Body of pancreas (tissue), 4 donors: ENCODE measurements around the gene CNTNAP2. TPM values are rescaled to one million over a fixed set of nuclear protein-coding genes. Genes with fewer than 3 reads are reported as not detected.
"Not testable (repeated sequence)": the region's sequence is repeated elsewhere in the genome, so short reads cannot be mapped to it uniquely, and the experiment has no call there.

ENCODE experiments used
- ATAC-seq: fragments of 150-250 bp; one replicate; pipeline ENCODE4 v1.9.1; 2016
- DNase-seq, 4 donors: peaks; one replicate each; pipeline ENCODE4 v3.0.0-alpha.2; 2019
- H3K27ac ChIP-seq, 4 donors: fragments of 200-600 bp; sonication (generic); 1 replicate in 3 of 4; 2 replicates in 1 of 4; pipeline versions ENCODE4 v1.5.1 to v1.6.1; 2016 to 2019; ENCODE audit warnings: mild to moderate bottlenecking in 1 of 4, mixed read lengths in 1 of 4, moderate library complexity in 1 of 4
- H3K27me3 ChIP-seq, 2 donors: fragments of 200-600 bp; sonication (generic); one replicate each; pipeline ENCODE4 v1.6.0; 2016; ENCODE audit warnings: mild to moderate bottlenecking in 1 of 2
- H3K36me3 ChIP-seq, 2 donors: fragments of 200-600 bp; sonication (generic); replicated peaks in 1 of 2; 2 replicates each; pipeline ENCODE4 v1.5.1; 2016; ENCODE audit warnings: low read depth in 2 of 2; ENCODE audit not compliant: insufficient read depth in 1 of 2
- H3K4me1 ChIP-seq: fragments of 200-600 bp; sonication (generic); one replicate; pipeline ENCODE4 v1.6.0; 2016
- H3K4me3 ChIP-seq, 2 donors: fragments of 200-600 bp; sonication (generic); 1 replicate in 1 of 2; 2 replicates in 1 of 2; pipeline ENCODE4 v1.5.1; 2016 to 2019
- H3K9me3 ChIP-seq, 3 donors: fragments of 200-600 bp; sonication (generic); 1 replicate in 2 of 3; 2 replicates in 1 of 3; pipeline ENCODE4 v1.5.1; 2016
- POLR2A ChIP-seq, 3 donors: fragments of 450-650 bp; IDR thresholded peaks; one replicate each; pipeline ENCODE4 v1.6.1; 2016; ENCODE audit warnings: antibody characterized with exemption in 3 of 3, mild to moderate bottlenecking in 2 of 3
- WGBS, 2 donors: methylation state at CpG; one replicate each; pipeline ENCODE4 v1.1.5; 2017; 5-methylcytosine and 5-hydroxymethylcytosine counted together
- intact Hi-C: fragments of 100-400 bp; cut with DNase I; formaldehyde crosslinking; loops from one replicate; pipeline ENCODE4 v1.15.1; 2023
- total RNA-seq, 2 donors: library from RNA; depleted of rRNA; stranded (reverse); fragments of >200 nt; gene quantifications; one replicate each; pipeline ENCODE4 v1.1.0, GENCODE V29; 2016
- TF ChIP-seq, protein P1 (sequence below), 7 experiments: fragments of 450-650 bp in 4 of 7; fragments of 200-600 bp in 3 of 7; sonication (generic) in 3 of 7; IDR thresholded peaks; one replicate each; pipeline ENCODE4 v1.5.1; 2016 to 2019; ENCODE audit warnings: antibody characterized with exemption in 7 of 7

CNTNAP2 gene
- total RNA-seq, 2 donors from 2014 or later: 1.0 TPM; not detected in 1

DNA sequence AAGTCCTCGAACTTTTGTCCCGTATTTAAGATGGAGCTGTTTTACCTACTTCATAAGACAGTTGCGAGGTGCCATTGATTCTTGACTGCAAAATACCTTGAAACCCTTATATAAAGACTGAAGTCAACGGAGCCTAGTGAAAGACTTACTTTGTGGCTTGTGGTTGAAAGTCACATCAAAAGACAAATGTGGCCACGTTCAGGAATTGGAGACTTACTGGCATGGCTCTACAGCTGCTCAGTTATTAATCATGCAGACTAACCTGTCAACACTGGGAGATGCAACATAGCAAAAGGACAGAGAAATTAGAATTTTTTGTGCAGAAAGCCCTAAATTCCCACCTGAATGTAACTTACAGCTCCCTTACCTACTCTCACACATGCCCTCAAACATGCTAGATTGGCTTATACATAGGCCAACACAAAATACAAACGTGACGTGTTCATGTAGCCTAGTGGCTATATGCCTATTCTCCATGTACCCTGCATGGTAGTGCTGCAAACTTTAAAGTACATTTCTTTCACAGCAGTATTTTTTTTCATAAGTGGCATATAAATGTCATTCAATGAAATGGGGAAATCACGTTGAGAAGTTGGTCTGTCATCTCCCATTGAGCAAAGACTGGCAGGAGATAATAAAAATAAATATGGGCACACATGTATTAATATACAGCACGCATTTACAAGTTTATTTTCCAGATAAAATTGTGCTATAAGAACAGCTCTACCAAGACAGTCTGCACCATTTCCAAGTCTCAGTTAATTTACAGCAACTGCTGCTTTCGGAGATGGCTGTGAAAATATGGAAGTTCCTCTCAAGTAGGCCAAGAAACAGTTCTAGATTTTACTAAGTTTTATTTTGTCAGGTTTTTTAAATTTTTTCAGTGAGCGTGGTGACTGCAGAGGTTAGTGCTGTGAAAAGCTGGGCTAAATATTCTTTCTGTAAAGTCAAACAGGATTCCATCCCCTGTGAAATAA, 2303.5 kb downstream of the CNTNAP2 start:
- Histone ChIP-seq H3K9me3 (no peaks in the 10 kb centered on the region), H3K4me1 (no peaks in the 10 kb centered on the region), H3K4me3 (no peak overlapping the region), H3K27me3 (no peaks in the 10 kb centered on the region), H3K36me3 (no peaks in the 10 kb centered on the region), H3K27ac (no peak overlapping the region)
- WGBS, 2 donors: 64 to 70% methylated on average over 11 of the region's 11 CpGs
- DNase-seq (no peak), ATAC-seq (no peak)
- no peak for TF ChIP-seq POLR2A (IDR thresholded peaks at IDR 0.05)
- TF ChIP-seq, protein P1, sequence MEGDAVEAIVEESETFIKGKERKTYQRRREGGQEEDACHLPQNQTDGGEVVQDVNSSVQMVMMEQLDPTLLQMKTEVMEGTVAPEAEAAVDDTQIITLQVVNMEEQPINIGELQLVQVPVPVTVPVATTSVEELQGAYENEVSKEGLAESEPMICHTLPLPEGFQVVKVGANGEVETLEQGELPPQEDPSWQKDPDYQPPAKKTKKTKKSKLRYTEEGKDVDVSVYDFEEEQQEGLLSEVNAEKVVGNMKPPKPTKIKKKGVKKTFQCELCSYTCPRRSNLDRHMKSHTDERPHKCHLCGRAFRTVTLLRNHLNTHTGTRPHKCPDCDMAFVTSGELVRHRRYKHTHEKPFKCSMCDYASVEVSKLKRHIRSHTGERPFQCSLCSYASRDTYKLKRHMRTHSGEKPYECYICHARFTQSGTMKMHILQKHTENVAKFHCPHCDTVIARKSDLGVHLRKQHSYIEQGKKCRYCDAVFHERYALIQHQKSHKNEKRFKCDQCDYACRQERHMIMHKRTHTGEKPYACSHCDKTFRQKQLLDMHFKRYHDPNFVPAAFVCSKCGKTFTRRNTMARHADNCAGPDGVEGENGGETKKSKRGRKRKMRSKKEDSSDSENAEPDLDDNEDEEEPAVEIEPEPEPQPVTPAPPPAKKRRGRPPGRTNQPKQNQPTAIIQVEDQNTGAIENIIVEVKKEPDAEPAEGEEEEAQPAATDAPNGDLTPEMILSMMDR (IDR thresholded peaks at IDR 0.05): no peak
- intact Hi-C loops: no loop called here

DNA sequence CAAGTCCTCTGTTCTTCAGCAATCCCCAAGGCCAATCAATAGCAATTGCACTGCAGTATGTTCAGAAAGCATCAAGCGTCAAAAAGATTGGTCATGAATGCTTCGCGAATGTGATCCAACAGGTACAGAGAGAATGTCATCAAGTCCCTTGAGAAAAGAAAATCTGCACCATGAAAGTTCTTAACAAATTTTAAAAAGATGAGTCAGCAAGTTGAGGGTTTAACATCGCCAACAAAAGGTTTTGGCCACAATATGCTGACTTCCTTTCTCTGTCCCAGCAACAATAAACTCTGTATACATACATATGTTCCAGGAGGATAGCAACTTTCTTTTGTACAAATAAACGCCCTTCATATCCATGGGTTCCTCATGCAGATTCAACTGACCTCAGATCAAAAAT, 2305.4 kb downstream of the CNTNAP2 start:
- DNase-seq: no peak
- H3K4me3 ChIP-seq: no peak overlapping the region
- H3K27ac ChIP-seq: no peak overlapping the region
- H3K4me1 ChIP-seq: no peaks in the 10 kb centered on the region
- no peak for TF ChIP-seq POLR2A (IDR thresholded peaks at IDR 0.05)
- TF ChIP-seq, protein P1 (IDR thresholded peaks at IDR 0.05): no peak
- 65 to 72% methylated on average over 5 of the region's 5 CpGs for WGBS, 2 donors
- intact Hi-C loops: no loop called here
- H3K27me3 ChIP-seq: no peaks in the 10 kb centered on the region
- no peaks in the 10 kb centered on the region for H3K9me3 ChIP-seq
- no peak for ATAC-seq
- no peaks in the 10 kb centered on the region for H3K36me3 ChIP-seq

DNA sequence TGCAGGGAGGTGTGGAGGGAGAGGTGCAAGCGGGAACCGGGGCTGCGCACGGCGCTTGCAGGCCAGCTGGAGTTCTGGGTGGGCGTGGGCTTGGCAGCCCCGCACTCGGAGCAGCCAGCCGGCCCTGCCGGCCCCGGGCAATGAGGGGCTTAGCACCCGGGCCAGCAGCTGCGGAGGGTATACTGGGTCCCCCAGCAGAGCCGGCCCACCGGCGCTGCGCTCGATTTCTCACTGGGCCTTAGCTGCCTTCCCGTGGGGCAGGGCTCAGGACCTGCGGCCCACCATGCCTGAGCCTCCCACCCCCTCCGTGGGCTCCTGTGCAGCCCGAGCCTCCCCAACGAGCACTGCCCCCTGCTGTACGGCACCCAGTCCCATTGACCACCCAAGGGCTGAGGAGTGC, 2309.8 kb downstream of the CNTNAP2 start:
- WGBS, 2 donors: 88 to 100% methylated on average over 6 to 20 of the region's 24 CpGs
- H3K36me3 ChIP-seq, H3K4me1 ChIP-seq, H3K27me3 ChIP-seq, H3K4me3 ChIP-seq, H3K27ac ChIP-seq, ATAC-seq, intact Hi-C loops, DNase-seq, H3K9me3 ChIP-seq: not testable (repeated sequence)

DNA sequence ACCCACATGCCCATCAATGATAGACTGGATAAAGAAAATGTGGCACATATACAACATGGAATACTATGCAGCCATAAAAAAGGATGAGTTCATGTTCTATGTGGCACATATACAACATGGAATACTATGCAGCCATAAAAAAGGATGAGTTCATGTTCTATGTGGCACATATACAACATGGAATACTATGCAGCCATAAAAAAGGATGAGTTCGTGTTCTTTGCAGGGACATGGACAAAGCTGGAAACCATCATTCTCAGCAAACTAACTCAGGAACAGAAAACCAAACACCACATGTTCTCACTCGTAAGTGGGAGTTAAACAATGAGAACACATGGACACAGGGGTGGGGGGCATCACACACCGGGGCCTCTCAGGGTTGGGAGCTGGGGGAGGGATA, 2314.1 kb downstream of the CNTNAP2 start:
- H3K4me3 ChIP-seq, H3K27me3 ChIP-seq, ATAC-seq, H3K36me3 ChIP-seq, H3K27ac ChIP-seq, H3K4me1 ChIP-seq, intact Hi-C loops, H3K9me3 ChIP-seq, DNase-seq: not testable (repeated sequence)
- 81 to 87% methylated on average over 3 of the region's 3 CpGs for WGBS, 2 donors

DNA sequence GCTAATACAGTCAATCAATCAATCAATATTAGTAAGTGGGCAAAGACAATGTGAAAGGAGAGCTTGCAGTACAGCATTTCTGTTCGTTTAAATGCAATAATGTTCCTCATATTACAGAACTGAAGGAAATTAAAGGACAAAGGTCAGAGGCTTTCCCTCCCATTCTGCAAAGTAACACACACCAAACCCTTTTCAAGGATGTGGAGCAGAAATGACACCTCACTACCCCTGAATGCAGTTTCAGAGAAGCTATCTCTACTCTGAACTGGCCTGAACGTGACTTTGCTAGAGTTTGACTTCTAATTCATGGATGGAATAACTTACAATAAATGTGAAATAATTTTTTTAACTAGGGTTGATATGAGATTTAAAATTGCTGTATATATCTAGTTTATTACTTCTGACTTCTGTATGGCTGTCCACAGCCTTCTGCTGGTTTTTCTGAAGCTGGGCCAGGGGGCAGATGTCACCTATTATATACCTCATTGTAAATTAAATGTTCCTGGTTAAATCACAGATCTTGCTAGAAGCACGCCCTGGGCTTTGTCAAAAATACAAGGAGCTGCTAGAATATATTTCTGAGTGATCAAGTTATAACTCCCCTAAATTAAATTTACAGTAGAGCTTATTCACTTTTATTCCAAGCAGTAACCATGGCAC, 2317.1 kb downstream of the CNTNAP2 start:
- WGBS, 2 donors: 68 to 74% methylated on average over 3 of the region's 3 CpGs

More for the DNA sequence above, 2317.1 kb downstream of the CNTNAP2 start:
- no peaks in the 10 kb centered on the region for H3K36me3 ChIP-seq
- TF ChIP-seq, protein P1 (IDR thresholded peaks at IDR 0.05): no peak
- TF ChIP-seq POLR2A (IDR thresholded peaks at IDR 0.05): no peak
- H3K27me3 ChIP-seq: no peaks in the 10 kb centered on the region
- no peak for ATAC-seq
- H3K4me3 ChIP-seq: no peak overlapping the region
- intact Hi-C loops: no loop called here
- H3K9me3 ChIP-seq: peaks cover 0 to 5% (median 0%) of the 10 kb centered on the region in 3 donors
- no peaks in the 10 kb centered on the region for H3K4me1 ChIP-seq
- H3K27ac ChIP-seq: no peak overlapping the region
- DNase-seq: no peak
